DOHH2 (cell line): ENCODE measurements around the gene IGF1R.

Source experiments
- H3F3A ChIP-seq: fragments of 200-600 bp; sonication (generic), shearing (Covaris generic); 2 replicates; pipeline ENCODE4 v1.6.0; 2016; ENCODE audit warnings: antibody characterized with exemption, mild to moderate bottlenecking; ENCODE audit not compliant: control insufficient read depth, insufficient read depth
- H3K27ac ChIP-seq: fragments of 200-600 bp; sonication (generic); 2 replicates; pipeline ENCODE4 v1.5.1; 2014; ENCODE audit warnings: low read depth, mild to moderate bottlenecking, low read length, moderate library complexity
- H3K27me3 ChIP-seq: fragments of 200-600 bp; sonication (generic); 2 replicates; pipeline ENCODE4 v1.6.1; 2014; ENCODE audit warnings: mild to moderate bottlenecking, low read length, mixed read lengths; ENCODE audit not compliant: control insufficient read depth
- H3K36me3 ChIP-seq: fragments of 200-600 bp; sonication (generic); 2 replicates; pipeline ENCODE4 v1.6.1; 2014; ENCODE audit warnings: mild to moderate bottlenecking, low read length, moderate library complexity, mixed read lengths; ENCODE audit not compliant: control insufficient read depth
- H3K4me1 ChIP-seq: fragments of 200-600 bp; sonication (generic); 2 replicates; pipeline ENCODE4 v1.6.1; 2014; ENCODE audit warnings: mild to moderate bottlenecking, low read length, mixed read lengths; ENCODE audit not compliant: control insufficient read depth
- H3K4me2 ChIP-seq: fragments of 200-600 bp; sonication (generic); 2 replicates; pipeline ENCODE4 v1.6.0; 2014; ENCODE audit warnings: mild to moderate bottlenecking, low read length, moderate library complexity
- H3K4me3 ChIP-seq: fragments of 200-600 bp; sonication (generic); 2 replicates; pipeline ENCODE4 v1.5.1; 2014; ENCODE audit warnings: mild to moderate bottlenecking, low read length, mixed read lengths
- H3K79me2 ChIP-seq: fragments of 200-600 bp; sonication (generic); 2 replicates; pipeline ENCODE4 v1.6.1; 2014; ENCODE audit warnings: mild to moderate bottlenecking, low read length, mixed read lengths; ENCODE audit not compliant: control insufficient read depth
- H3K9me2 ChIP-seq: fragments of 200-600 bp; sonication (generic); replicated peaks from 2 replicates; pipeline ENCODE4 v1.6.1; 2014; ENCODE audit warnings: mild to moderate bottlenecking, low read length, mixed read lengths; ENCODE audit not compliant: control insufficient read depth
- H3K9me3 ChIP-seq: fragments of 200-600 bp; sonication (generic); 2 replicates; pipeline ENCODE4 v1.6.1; 2014; ENCODE audit warnings: antibody characterized with exemption, low read length, mixed read lengths; ENCODE audit not compliant: control insufficient read depth, insufficient read depth
- H4K20me1 ChIP-seq: fragments of 200-600 bp; sonication (generic); 2 replicates; pipeline ENCODE4 v1.6.0; 2014; ENCODE audit warnings: low read depth, mild to moderate bottlenecking, antibody characterized with exemption, low read length, moderate library complexity; ENCODE audit not compliant: control insufficient read depth, insufficient read depth
- CTCF ChIP-seq: fragments of 200-600 bp; sonication (generic); IDR thresholded peaks from one replicate; pipeline ENCODE4 v1.5.1; 2014; ENCODE audit warnings: antibody characterized with exemption, mild to moderate bottlenecking, low read depth, low read length; ENCODE audit not compliant: poor library complexity, severe bottlenecking
- EZH2phosphoT487 ChIP-seq: fragments of 200-600 bp; sonication (generic); IDR thresholded peaks from 2 replicates; pipeline ENCODE4 v1.6.1; 2017; ENCODE audit warnings: borderline replicate concordance, mild to moderate bottlenecking, antibody characterized with exemption, low read length, moderate library complexity, mixed read lengths

IGF1R gene

GRCh38 chr15:98727115-98728040 is 79.0 kb downstream of the IGF1R start:
- Histone ChIP-seq H3K9me2 (no peaks in the 10 kb centered on the region), H3F3A (no peaks in the 10 kb centered on the region), H4K20me1 (peaks cover 12% of the 10 kb centered on the region), H3K27me3 (no peaks in the 10 kb centered on the region), H3K4me3 (no peak overlapping the region), H3K4me2 (no peak overlapping the region), H3K27ac (no peak overlapping the region), H3K36me3 (no peaks in the 10 kb centered on the region), H3K79me2 (no peaks in the 10 kb centered on the region; the same call in 1 of the 2 replicates), H3K4me1 (no peaks in the 10 kb centered on the region), H3K9me3 (no peaks in the 10 kb centered on the region)
- TF ChIP-seq CTCF: no peak
- TF ChIP-seq EZH2phosphoT487: no peak

GRCh38 chr15:98728082-98728810 is 79.9 kb downstream of the IGF1R start:
- H3K27ac ChIP-seq: no peak overlapping the region
- no peaks in the 10 kb centered on the region for H3K9me3 ChIP-seq
- no peaks in the 10 kb centered on the region for H3F3A ChIP-seq
- H3K4me1 ChIP-seq: no peaks in the 10 kb centered on the region
- H3K4me2 ChIP-seq: no peak overlapping the region
- no peaks in the 10 kb centered on the region; the same call in 1 of the 2 replicates for H3K79me2 ChIP-seq
- no peaks in the 10 kb centered on the region for H3K9me2 ChIP-seq
- TF ChIP-seq CTCF (no peak), EZH2phosphoT487 (no peak)
- no peaks in the 10 kb centered on the region for H3K27me3 ChIP-seq
- H3K4me3 ChIP-seq: no peak overlapping the region
- H4K20me1 ChIP-seq: peaks cover 7% of the 10 kb centered on the region; the same call in 1 of the 2 replicates
- H3K36me3 ChIP-seq: no peaks in the 10 kb centered on the region

- no peak overlapping the region for H3K4me3 ChIP-seq
- no peak overlapping the region for H3K27ac ChIP-seq
- 0 out of 2 replicates have a peak, but pooled peaks cover 5% of the 10 kb centered on the region for H4K20me1 ChIP-seq
- H3K9me3 ChIP-seq: no peaks in the 10 kb centered on the region
- no peaks in the 10 kb centered on the region for H3K36me3 ChIP-seq
- TF ChIP-seq EZH2phosphoT487: no peak
- TF ChIP-seq CTCF: no peak
- H3K27me3 ChIP-seq: no peaks in the 10 kb centered on the region
- no peaks in the 10 kb centered on the region; the same call in 1 of the 2 replicates for H3K79me2 ChIP-seq
- H3F3A ChIP-seq: no peaks in the 10 kb centered on the region
- H3K4me2 ChIP-seq: no peak overlapping the region
- no peaks in the 10 kb centered on the region for H3K4me1 ChIP-seq
- H3K9me2 ChIP-seq: no peaks in the 10 kb centered on the region
Observed at GRCh38 chr15:98728811-98729160, 80.4 kb downstream of the IGF1R start.
